SW480 (cell line): Measurements from ENCODE around the gene EPOP.

ENCODE experiments used
- DNase-seq: peaks from one replicate; pipeline ENCODE4 v3.0.0-alpha.2; 2016; ENCODE audit warnings: low spot score

The EPOP gene

DNA sequence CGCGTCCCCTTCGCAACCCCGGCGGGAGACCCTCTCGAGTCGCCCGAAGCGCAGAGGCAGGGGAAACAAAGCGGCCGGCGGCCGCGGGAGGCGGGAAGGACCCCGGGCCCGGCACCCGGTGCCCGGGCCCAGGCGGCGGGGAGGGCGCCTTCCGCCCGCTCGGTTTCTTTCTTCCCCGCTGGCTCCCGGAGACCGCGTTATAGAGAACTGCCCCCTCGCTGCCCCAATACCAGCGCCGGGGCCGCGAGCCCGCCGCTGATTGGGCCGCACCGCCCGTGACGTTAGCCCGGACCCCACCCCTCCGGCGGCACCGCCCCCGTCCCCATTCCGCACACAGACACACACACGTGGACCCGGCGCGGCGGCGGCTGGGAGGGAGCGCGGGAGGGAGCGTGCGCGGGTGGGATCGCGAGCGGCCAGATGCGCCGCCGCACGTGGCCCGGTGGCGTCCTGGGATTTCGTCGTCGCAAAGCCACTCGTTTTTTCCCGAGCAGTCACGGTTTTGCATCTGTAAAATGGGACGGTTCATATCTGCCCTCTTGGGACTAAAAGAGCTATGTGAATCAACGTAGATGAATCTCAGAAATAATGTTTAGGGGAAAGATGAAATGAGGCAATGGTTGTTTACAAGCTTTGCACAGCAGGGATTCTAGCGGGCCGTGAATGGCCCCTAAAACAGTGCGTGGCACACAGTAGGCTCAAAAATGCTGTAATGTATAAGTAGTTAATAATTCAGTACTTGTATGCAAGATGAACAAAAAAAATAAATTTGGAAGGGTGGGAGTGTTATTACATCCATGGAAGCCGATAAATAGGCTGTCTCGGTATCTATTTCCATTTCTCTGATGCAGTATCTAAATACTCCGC lies at the start of gene EPOP:
Gene EPOP (minus strand): TSS at position 209 of the 867 bp plus-strand sequence. CDS start 462 bp downstream, outside the sequence.
- DNase-seq: peak; percentile 88

DNA sequence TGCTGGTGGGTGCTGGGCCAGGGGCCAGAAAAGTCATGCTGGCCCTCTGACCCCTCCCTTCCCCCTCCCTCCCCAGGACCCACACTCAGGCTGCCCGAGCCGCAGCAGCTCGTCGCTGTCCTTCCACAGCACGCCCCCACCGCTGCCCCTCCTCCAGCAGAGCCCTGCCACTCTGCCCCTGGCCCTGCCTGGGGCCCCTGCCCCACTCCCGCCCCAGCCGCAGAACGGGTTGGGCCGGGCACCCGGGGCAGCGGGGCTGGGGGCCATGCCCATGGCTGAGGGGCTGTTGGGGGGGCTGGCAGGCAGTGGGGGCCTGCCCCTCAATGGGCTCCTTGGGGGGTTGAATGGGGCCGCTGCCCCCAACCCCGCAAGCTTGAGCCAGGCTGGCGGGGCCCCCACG lies 47.0 kb upstream of the EPOP start:
- DNase-seq: no peak

DNA sequence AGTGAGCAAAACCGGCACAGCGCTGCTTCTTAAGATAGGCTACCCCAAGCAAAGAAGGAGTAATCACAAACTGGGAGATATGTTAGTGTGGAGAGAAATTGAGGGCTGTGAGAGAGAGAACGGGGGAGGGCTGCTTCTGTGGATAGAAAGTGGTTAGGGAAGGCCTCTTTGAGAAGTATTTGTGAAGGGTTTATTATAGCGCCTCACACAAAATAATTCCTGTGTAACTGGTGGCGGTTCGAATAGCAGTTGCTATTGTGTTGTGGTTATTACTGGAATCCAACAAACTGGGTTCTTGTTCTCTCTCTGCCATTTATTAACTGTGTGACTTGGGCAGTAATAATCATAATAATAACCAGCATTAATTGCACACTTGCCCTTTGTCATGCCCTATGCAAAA lies 46.2 kb upstream of the EPOP start:
- DNase-seq: no peak

DNA sequence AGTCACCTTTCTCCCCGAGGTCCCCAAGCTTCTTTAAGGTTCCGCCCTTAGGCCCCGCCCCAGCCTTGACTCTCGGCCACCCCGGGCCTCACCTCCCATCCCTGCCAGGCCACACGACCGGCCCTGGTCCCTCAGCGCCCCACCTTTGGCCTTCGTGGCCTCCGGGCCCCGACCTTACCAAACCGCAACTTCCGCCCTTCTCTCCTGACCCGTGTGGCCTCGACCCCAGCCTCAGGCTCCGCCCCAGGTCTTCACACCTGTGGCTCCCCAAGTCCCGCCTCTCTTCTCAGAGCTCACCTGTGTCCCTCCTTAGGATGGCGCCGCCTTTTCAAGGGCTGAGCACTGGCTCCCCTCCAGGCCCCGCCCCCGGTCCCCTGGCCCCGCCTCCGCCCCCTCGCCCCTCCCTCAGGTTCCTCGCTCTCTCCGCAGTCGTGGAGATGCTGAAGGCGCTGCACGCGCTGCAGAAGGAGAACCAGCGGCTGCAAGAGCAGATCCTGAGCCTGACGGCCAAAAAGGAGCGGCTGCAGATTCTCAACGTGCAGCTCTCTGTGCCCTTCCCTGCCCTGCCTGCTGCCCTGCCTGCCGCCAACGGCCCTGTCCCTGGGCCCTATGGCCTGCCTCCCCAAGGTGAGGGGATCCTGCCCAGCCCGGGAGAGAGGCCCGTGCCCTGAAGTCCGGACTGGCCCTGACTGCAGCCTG lies 45.3 kb upstream of the EPOP start:
- no peak for DNase-seq

DNA sequence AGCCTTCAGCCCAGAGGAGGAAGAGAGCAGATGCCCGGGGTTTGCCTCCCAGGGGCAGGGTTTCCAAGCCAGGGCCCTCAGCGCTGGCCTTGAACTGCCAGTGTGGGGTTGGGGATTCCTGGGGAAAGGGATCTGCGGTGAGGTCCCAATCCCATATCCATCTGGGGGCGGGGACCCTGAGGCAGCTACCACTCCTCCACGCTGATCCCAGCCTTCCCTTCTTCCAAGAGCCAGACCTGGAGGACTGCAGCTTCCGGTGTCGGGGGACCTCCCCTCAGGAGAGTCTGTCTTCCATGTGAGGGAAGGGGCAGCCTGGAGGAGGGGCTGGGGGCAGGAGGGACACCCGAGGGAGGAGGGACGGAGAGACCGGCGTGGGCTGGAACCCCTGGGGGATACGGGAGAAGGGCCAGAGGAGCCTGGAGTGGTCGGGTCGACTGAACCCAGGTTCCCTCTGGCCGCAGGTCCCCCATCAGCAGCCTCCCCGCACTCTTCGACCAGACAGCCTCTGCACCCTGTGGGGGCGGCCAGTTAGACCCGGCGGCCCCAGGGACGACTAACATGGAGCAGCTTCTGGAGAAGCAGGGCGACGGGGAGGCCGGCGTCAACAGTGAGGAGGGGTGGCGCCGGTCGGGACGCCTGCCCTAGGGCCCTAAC lies 44.7 kb upstream of the EPOP start:
- no peak for DNase-seq

DNA sequence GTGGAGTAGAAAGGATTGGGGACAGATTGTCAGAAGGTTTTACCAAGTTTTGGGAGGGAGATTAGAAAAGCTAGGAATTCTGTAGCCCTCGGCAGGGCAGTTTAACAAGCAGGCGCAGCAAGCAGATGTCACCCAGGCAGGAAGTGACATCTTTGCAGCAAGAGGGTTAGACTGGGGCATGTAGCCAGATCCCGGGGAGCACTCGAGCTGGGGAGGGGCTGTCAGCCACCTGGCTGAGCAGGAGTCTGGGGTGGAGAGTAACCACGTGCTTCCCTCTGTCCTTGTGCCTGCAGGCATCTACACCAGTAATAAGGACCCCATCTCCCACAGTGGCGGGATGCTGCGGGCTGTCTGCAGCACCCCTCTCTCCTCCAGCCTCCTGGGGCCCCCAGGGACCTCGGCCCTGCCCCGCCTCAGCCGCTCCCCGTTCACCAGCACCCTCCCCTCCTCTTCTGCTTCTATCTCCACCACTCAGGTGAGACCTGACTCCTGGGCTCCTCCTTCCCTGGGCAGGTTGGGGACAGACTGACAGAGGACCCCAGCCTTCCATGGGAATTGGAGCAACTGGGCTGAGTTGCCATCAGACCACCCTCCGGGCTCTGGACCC lies 42.5 kb upstream of the EPOP start:
- no peak for DNase-seq

DNA sequence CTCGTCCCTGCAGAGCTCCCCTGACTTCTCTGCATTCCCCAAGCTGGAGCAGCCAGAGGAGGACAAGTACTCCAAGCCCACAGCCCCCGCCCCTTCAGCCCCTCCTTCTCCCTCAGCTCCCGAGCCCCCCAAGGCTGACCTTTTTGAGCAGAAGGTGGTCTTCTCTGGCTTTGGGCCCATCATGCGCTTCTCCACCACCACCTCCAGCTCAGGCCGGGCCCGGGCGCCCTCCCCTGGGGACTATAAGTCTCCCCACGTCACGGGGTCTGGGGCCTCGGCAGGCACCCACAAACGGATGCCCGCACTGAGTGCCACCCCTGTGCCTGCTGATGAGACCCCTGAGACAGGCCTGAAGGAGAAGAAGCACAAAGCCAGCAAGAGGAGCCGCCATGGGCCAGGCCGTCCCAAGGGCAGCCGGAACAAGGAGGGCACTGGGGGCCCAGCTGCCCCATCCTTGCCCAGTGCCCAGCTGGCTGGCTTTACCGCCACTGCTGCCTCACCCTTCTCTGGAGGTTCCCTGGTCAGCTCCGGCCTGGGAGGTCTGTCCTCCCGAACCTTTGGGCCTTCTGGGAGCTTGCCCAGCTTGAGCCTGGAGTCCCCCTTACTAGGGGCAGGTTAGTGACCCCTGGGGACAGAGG lies 41.7 kb upstream of the EPOP start:
- no peak for DNase-seq

DNA sequence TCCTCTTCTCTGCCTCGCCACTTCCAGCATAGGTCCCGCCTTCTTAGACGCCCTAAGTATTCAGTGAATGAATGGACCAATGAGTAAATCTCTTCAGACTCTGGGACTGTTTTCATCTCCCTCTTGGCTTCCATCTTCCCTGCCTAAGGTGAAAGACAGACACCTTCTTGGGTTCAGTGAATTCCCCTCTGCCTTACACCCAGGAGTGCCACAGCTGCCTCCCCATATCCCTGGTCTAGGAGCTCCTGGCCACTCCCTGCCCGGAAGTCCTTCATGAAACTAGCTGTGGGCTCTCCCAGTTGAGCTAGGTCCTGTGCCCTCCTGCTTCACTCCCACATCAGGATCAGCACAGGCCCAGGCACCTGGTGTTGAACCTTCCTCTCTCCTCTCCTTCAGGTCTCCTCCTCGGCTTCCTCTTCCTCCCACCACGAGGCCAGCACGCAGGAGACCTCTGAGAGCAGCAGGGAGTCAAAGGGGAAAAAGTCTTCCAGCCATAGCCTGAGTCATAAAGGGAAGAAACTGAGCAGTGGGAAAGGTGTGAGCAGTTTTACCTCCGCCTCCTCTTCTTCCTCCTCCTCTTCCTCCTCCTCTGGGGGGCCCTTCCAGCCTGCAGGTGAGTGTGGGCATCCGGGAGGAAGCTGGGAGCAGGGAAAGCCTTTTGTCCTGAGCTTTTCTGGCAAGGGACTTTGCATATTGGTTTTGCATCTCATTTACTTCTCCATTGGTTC lies 40.6 kb upstream of the EPOP start:
- DNase-seq: no peak

DNA sequence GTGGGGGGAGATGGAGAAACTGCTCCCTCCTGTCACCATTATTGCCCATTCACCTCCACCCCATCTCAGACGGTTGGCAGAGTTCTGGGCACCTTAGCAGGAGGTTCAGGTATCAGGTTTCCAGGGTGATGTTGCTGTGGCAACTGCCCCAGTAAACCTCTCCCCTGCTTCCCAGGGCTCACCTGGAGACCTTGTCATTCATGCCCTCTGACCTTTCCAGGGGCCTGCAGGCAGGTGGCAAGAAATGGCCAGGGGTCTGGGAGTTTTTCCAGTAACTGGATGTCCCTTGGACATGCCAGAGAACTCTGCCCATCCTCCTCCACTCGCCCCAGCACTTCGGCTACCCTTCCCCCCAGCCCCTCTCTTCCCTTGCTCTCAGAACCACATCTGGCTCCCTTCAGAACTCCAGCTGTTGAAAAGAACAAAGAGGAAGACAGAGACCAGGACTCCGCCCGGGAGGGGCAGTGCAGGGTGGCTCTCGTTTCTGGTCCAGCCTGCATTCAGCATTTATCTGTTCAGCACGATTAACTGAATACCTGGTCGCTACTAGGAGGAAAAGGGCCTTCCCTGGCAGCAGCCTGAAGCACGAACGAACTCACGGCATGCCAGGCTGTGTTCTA lies 38.8 kb upstream of the EPOP start:
- no peak for DNase-seq

DNA sequence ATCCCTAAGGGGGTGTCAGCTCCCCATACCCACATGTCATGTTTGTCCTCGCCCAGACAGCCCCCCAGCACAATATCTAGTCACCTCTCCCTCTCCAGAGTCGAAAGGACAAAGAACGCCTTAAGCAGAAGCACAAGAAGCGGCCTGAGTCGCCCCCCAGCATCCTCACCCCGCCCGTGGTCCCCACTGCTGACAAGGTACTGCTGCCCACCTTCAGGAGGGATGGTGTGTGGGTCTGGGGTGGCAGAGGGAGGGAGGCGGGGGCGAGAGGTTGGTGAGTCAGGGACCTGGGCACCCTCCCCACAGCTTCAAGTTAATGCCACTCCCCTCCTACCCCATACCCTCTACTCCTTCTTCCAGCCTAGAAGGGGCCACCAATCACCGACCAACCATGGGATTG lies 37.8 kb upstream of the EPOP start:
- no peak for DNase-seq

DNA sequence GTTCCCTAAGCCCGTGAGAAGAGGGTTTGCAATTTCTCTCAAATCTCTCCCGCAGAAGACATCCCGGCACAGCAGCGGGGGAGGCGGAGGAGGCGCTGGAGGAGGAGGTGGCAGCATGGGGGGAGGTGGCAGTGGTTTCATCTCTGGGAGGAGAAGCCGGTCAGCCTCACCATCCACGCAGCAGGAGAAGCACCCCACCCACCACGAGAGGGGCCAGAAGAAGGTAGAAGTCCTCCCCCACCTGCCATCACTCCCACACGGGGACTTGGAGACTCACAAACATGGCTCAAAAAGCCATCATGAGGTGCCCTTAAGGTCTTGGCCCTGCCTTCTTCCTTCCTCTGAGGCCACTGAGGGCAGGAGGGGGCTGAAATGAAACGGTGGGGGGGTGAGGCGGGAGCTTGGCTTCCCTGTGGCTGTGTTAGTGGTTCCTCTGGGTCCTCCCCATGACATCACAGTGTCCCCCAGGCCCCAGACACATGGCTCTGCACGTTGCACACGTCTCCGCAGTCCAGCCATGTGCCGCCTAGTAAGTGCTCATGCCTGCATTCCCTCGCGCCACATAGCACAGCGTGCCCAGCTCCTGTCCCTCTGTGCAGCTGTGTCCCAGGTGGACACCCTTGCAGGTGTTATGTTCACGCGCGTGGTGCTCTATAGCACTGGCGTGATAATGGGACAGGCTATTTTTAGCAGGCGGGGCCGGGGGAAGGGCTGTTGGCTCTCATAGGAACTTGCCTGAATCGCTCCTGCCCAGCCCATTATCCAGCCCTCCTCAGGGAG lies 37.2 kb upstream of the EPOP start:
- no peak for DNase-seq

DNA sequence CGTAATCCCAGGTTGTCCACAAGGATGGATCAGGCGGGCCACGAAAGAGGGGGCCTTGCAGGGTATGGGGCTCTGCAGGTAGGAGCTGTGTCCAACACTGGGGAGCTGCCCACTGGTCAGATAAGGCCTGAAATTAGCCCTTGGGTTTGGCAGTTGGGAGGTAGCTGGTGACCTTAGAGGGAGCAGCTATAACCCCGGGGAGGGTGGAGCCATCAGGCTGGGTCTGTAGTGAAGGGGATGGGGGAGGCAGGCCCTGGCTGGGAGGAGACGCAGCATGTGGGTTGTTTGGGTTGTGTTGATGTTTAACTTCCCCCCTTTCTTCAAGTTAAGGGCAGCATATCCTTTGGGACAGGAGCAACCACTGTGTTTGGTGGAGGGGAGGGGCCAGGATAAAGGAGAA lies 36.2 kb upstream of the EPOP start:
- DNase-seq: no peak

DNA sequence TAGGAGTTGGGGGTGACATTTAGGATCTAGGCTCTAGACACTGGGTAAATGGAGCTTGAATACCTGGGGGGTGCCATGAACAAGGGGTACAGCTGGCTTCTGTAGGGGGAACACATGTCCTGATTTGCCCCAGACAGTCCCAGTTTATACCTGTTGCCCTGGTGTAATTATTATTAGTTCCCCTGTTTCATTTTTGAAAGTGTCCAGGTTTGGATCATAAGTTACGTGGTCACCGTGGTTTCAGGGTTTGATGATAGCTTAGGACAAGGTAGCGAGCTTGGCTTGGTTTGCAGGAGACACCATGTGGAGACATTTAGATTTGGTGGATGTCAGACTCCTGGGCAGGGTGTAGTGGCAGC lies 35.8 kb upstream of the EPOP start:
- no peak for DNase-seq

DNA sequence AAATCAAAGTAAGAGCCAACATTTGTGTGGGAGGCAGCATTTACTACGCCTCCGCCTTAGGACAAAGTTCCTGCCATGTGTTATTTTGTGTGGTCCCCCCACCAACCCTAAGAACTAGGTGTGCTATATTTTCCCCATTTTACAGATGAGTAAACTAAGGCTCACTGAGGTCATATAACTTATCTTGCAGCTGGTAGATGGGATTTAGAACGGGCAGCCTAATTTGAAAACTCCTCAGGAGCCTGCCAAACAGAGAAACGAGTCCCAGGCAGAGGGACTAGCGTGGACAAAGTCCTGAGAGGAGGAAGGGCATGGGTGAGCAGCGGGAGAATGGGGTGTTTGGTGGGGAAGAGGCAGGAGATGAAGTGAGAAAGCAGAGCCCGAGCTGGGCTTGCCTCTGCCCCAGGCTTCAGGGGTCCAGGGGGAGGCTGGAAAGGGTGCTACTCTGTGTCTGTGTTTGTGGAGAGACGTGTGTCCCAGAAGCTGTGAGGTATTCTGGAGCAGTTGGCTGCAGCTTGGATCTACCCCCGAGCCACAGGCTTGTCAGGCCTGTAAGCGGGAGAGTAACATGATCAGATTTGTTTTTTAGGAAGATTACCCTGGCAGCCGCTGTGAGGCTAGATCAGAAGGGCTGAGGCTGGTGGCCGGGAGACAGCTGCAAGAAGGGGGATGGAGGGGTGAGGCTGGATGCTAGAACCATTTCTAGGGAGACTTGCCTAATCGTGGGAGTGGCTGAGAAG lies 35.3 kb upstream of the EPOP start:
- no peak for DNase-seq

DNA sequence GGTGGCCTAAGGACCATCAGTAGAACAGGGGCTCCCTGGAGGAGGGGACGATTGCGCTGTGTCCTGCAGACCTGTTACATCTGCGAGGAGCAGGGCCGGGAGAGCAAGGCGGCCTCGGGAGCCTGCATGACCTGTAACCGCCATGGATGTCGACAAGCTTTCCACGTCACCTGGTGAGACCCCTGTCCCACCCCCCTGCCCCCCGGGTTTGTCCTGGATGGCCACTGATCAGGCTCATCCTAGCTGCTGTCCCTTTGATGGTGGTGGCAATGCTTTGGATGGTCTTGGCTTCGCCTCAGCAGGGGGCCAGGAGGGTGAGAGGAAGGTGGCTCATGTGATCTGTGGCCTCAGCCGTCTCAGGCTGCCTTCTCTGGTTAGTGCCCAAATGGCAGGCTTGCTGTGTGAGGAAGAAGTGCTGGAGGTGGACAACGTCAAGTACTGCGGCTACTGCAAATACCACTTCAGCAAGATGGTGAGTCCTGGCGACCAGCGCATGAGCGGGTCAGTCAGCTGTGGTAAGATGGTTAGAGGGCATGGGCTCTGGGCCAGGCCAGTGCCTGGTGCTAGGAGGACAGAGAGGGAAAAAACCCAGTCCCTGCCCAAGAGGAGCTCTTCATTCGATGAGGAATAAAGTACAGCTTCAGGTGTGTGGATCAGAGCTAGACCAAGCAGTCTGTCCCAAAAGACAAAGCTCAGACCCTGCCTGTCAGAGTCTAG lies 34.5 kb upstream of the EPOP start:
- no peak for DNase-seq

DNA sequence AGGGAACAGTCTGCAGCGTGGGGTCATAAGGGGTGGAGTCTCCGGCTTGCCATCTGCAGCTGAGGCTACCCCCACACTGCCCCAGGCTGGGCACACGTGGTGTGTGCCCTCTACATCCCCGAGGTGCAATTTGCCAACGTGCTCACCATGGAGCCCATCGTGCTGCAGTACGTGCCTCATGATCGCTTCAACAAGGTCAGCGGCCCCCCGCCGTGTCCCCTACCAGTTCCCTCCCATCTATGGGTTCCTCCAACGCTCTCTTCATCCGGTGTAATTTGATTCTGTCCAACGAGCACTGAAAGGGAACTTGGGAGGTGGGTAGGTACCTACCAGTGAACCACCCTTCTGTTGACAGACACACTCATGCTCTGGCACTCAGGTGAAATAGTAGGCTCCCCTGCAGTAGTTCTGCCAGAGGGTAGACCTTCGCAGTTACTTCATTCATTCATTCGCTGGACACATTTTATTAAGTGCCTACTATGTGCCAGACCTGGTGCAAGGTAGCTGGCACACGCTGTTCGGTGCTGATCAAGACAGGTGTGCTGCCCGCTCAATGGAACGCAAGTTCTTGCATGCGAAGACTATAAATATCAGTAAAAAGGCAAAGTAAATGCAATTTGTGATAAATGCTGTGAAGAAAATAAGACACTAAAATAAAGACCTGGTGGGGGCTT lies 33.1 kb upstream of the EPOP start:
- no peak for DNase-seq

DNA sequence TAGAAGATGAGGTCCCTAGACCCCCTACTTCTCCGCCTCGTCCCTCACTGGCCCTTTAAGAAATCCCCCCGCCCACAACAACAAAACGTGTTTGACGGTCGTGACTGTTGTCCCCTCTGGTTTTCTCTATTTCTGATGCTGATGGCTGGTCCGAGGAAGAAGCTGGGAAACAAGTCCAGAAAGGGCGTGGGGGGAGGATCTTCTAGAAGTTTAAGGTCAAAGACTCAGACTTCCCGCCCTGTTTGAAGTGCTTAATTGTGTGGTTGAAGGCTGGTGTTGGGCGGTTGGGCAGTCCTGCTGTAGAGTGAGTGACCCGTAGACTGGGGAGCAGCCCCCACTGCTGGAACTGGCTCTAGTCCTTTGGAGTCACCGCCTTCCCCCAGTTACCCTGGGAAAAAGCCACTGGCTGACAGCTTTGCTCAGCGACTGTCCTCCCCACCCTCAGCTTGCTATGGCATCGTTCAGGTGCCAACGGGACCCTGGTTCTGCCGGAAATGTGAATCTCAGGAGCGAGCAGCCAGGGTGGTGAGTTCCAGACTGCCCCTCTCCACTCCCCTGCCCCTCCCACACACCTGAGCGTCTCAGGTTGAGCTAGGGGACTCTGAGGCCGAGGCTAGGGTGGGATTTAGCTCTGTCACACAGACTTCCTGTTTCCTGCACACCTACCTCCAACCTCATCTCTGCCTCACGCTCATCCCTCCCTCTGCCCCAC lies 31.9 kb upstream of the EPOP start:
- no peak for DNase-seq
